Mesodermal cell (in vitro differentiated cells): ENCODE data around the gene AGA.

Experiments
- H3K27ac ChIP-seq: 2 replicates; pipeline ENCODE4 v1.7.0; 2013; ENCODE audit warnings: mild to moderate bottlenecking, low read depth, low read length, moderate library complexity; ENCODE audit not compliant: severe bottlenecking
- H3K36me3 ChIP-seq: 2 replicates; pipeline ENCODE4 v1.7.1; 2013; ENCODE audit warnings: mild to moderate bottlenecking, low read length, moderate library complexity; ENCODE audit not compliant: control insufficient read depth, insufficient read depth
- H3K4me1 ChIP-seq: one replicate; pipeline ENCODE4 v1.7.1; 2013; ENCODE audit warnings: mild to moderate bottlenecking, low read length; ENCODE audit not compliant: insufficient read depth, control insufficient read depth, poor library complexity, severe bottlenecking
- H3K4me3 ChIP-seq: 2 replicates; pipeline ENCODE4 v1.7.0; 2013; ENCODE audit warnings: low read length, control low read depth, mild to moderate bottlenecking; ENCODE audit not compliant: insufficient read depth, poor library complexity, severe bottlenecking; ENCODE audit errors: extremely low read depth
- H3K9me3 ChIP-seq: 2 replicates; pipeline ENCODE4 v1.7.1; 2013; ENCODE audit warnings: mild to moderate bottlenecking, low read length, moderate library complexity; ENCODE audit not compliant: control insufficient read depth
- WGBS, 2 experiments: methylation state at CpG; one replicate each; pipeline ENCODE4 v1.1.5; 2013; ENCODE audit warnings: missing lambda C conversion rate in 2 of 2; ENCODE audit not compliant: insufficient coverage in 2 of 2; 5-methylcytosine and 5-hydroxymethylcytosine counted together

AGA gene

GRCh38 chr4:177391953-177392352 is 50.3 kb downstream of the AGA start:
- Histone ChIP-seq H3K4me3 (no peak overlapping the region), H3K27ac (no peak overlapping the region), H3K36me3 (no peaks in the 10 kb centered on the region), H3K4me1 (no peaks in the 10 kb centered on the region), H3K9me3 (no peaks in the 10 kb centered on the region)
- WGBS, 2 experiments: 58 to 93% methylated on average over 2 to 5 of the region's 6 CpGs

- H3K27ac ChIP-seq: no peak overlapping the region
- H3K9me3 ChIP-seq: no peaks in the 10 kb centered on the region
- no peak overlapping the region for H3K4me3 ChIP-seq
- H3K4me1 ChIP-seq: no peaks in the 10 kb centered on the region
- no peaks in the 10 kb centered on the region for H3K36me3 ChIP-seq
- WGBS, 2 experiments: 89 to 94% methylated on average over 2 of the region's 3 CpGs
Observed at GRCh38 chr4:177391287-177391686, 51.0 kb downstream of the AGA start.

GRCh38 chr4:177386278-177386815 is 55.9 kb downstream of the AGA start:
- Histone ChIP-seq H3K27ac (no peak overlapping the region), H3K9me3 (no peaks in the 10 kb centered on the region), H3K4me3 (no peak overlapping the region), H3K4me1 (no peaks in the 10 kb centered on the region), H3K36me3 (no peaks in the 10 kb centered on the region)
- WGBS, 2 experiments: 92 to 100% methylated on average over 2 to 4 of the region's 5 CpGs

GRCh38 chr4:177385576-177386277 is 56.5 kb downstream of the AGA start:
- H3K9me3 ChIP-seq: no peaks in the 10 kb centered on the region
- no peaks in the 10 kb centered on the region for H3K36me3 ChIP-seq
- no peak overlapping the region for H3K4me3 ChIP-seq
- no peak overlapping the region for H3K27ac ChIP-seq
- H3K4me1 ChIP-seq: no peaks in the 10 kb centered on the region
- WGBS, 2 experiments: no CpG with 5 or more reads among the region's 2 CpGs

- Histone ChIP-seq H3K4me3 (no peak overlapping the region), H3K9me3 (no peaks in the 10 kb centered on the region), H3K27ac (no peak overlapping the region), H3K36me3 (no peaks in the 10 kb centered on the region), H3K4me1 (no peaks in the 10 kb centered on the region)
- 98 to 100% methylated on average over 3 of the region's 4 CpGs for WGBS, 2 experiments
Observed at GRCh38 chr4:177384856-177385397, 57.3 kb downstream of the AGA start.

- H3K36me3 ChIP-seq: no peaks in the 10 kb centered on the region
- no peak overlapping the region for H3K4me3 ChIP-seq
- H3K9me3 ChIP-seq: no peaks in the 10 kb centered on the region
- 90 to 93% methylated on average over 3 to 10 of the region's 13 CpGs for WGBS, 2 experiments
- no peaks in the 10 kb centered on the region for H3K4me1 ChIP-seq
- H3K27ac ChIP-seq: no peak overlapping the region
Observed at GRCh38 chr4:177381762-177382310, 60.4 kb downstream of the AGA start.
